ENCODE results near the gene SEMA4D.

GRCh38 chr9:89450213-89450612 is 47.7 kb downstream of the SEMA4D start:
- no peak for TF ChIP-seq SUZ12 (IDR thresholded peaks at IDR 0.05; ENCODE audit: extremely low read depth, insufficient read depth, insufficient read length)
- no peak for TF ChIP-seq YY1 (IDR thresholded peaks at IDR 0.05; ENCODE audit: insufficient read depth, insufficient read length)

Data from NT2/D1 (cell line).